Tibial artery (tissue), 4 donors: ENCODE results near the gene KIF16B.

Experiments
- DNase-seq, 2 donors: peaks; one replicate each; pipeline ENCODE4 v3.0.0-alpha.2; 2019
- H3K27ac ChIP-seq, 2 donors: fragments of 200-600 bp; sonication (generic) in 1 of 2; 1 replicate in 1 of 2; 2 replicates in 1 of 2; pipeline ENCODE4 v1.5.1; 2018 to 2019; ENCODE audit warnings: mild to moderate bottlenecking in 1 of 2
- H3K27me3 ChIP-seq, 2 donors: fragments of 200-600 bp; sonication (generic) in 1 of 2; one replicate each; pipeline versions ENCODE4 v1.5.1 to v1.6.0; 2016 to 2019
- H3K36me3 ChIP-seq, 3 donors: fragments of 200-600 bp; sonication (generic) in 2 of 3; one replicate each; pipeline ENCODE4 v1.5.1; 2016 to 2019; ENCODE audit warnings: mild to moderate bottlenecking in 2 of 3
- H3K4me1 ChIP-seq, 4 donors: fragments of 200-600 bp; sonication (generic) in 2 of 4; 1 replicate in 3 of 4; 2 replicates in 1 of 4; pipeline ENCODE4 v1.5.1; 2016 to 2019
- H3K4me3 ChIP-seq, 2 donors: fragments of 200-600 bp; sonication (generic) in 1 of 2; 1 replicate in 1 of 2; 2 replicates in 1 of 2; pipeline ENCODE4 v1.5.1; 2018 to 2019; ENCODE audit warnings: mild to moderate bottlenecking in 2 of 2
- H3K9me3 ChIP-seq, 3 donors: fragments of 200-600 bp; sonication (generic) in 1 of 3; one replicate each; pipeline ENCODE4 v1.5.1; 2016 to 2019
- CTCF ChIP-seq, 2 experiments: fragments of 200-600 bp in 1 of 2; fragments of 450-650 bp in 1 of 2; IDR thresholded peaks; one replicate each; pipeline ENCODE4 v1.5.1; 2017 to 2019; ENCODE audit warnings: antibody characterized with exemption in 2 of 2, mild to moderate bottlenecking in 1 of 2, moderate library complexity in 1 of 2
- intact Hi-C: fragments of 100-400 bp; cut with DNase I; formaldehyde crosslinking; loops from one replicate; pipeline ENCODE4 v1.15.0; 2023; ENCODE audit warnings: low total_unique reads

The KIF16B gene

GRCh38 chr20:16362642-16363041 lies 210.6 kb downstream of the KIF16B start:
- no peak for TF ChIP-seq CTCF (IDR thresholded peaks at IDR 0.05)
- Histone ChIP-seq H3K9me3 (no peaks in the 10 kb centered on the region), H3K4me3 (no peak overlapping the region), H3K4me1 (peaks cover 0 to 1% (median under 1%) of the 10 kb centered on the region in 4 donors), H3K27me3 (no peaks in the 10 kb centered on the region), H3K27ac (no peak overlapping the region), H3K36me3 (peaks cover 11 to 16% (median 12%) of the 10 kb centered on the region in 3 donors)
- intact Hi-C loops, result no loop called here
- DNase-seq, result no peak

GRCh38 chr20:16360668-16361067 lies 212.6 kb downstream of the KIF16B start:
- peaks cover 6 to 14% (median 13%) of the 10 kb centered on the region in 3 donors for H3K36me3 ChIP-seq
- intact Hi-C loops, result no loop called here
- DNase-seq, result no peak
- H3K27ac ChIP-seq, result no peak overlapping the region
- no peaks in the 10 kb centered on the region for H3K27me3 ChIP-seq
- H3K9me3 ChIP-seq, result no peaks in the 10 kb centered on the region
- no peak overlapping the region for H3K4me3 ChIP-seq
- no peaks in the 10 kb centered on the region for H3K4me1 ChIP-seq
- no peak for TF ChIP-seq CTCF (IDR thresholded peaks at IDR 0.05)

GRCh38 chr20:16353417-16353781 lies 219.8 kb downstream of the KIF16B start:
- intact Hi-C loops, result no loop called here
- no peak for DNase-seq
- H3K27me3 ChIP-seq, result no peaks in the 10 kb centered on the region
- H3K27ac ChIP-seq, result no peak overlapping the region
- H3K9me3 ChIP-seq, result no peaks in the 10 kb centered on the region
- no peaks in the 10 kb centered on the region for H3K4me1 ChIP-seq
- no peak for TF ChIP-seq CTCF (IDR thresholded peaks at IDR 0.05)
- H3K36me3 ChIP-seq, result peaks cover 0 to 6% (median 5%) of the 10 kb centered on the region in 3 donors
- no peak overlapping the region for H3K4me3 ChIP-seq

- H3K36me3 ChIP-seq, result peaks cover 0 to 6% (median 4%) of the 10 kb centered on the region in 3 donors
- H3K4me3 ChIP-seq, result no peak overlapping the region
- H3K4me1 ChIP-seq, result no peaks in the 10 kb centered on the region
- H3K27me3 ChIP-seq, result no peaks in the 10 kb centered on the region
- no peaks in the 10 kb centered on the region for H3K9me3 ChIP-seq
- H3K27ac ChIP-seq, result no peak overlapping the region
- intact Hi-C loops, result no loop called here
- DNase-seq, result no peak
- TF ChIP-seq CTCF (IDR thresholded peaks at IDR 0.05), result no peak
Measured at GRCh38 chr20:16352751-16353416, 220.4 kb downstream of the KIF16B start.

GRCh38 chr20:16352321-16352720 lies 220.9 kb downstream of the KIF16B start:
- no peak overlapping the region for H3K27ac ChIP-seq

More at GRCh38 chr20:16352321-16352720, 220.9 kb downstream of the KIF16B start:
- H3K27me3 ChIP-seq, result no peaks in the 10 kb centered on the region
- no peak for DNase-seq
- no peak overlapping the region for H3K4me3 ChIP-seq
- H3K36me3 ChIP-seq, result peaks cover 0 to 6% (median 4%) of the 10 kb centered on the region in 3 donors
- H3K4me1 ChIP-seq, result no peaks in the 10 kb centered on the region
- no peak for TF ChIP-seq CTCF (IDR thresholded peaks at IDR 0.05)
- intact Hi-C loops, result no loop called here
- H3K9me3 ChIP-seq, result no peaks in the 10 kb centered on the region
